Caco-2 (cell line): ENCODE measurements around the gene TRIM52. TPM values are rescaled to one million over a fixed set of nuclear protein-coding genes. Genes with fewer than 3 reads are reported as not detected.

Experiments
- BruUV-seq: library from RNA; stranded (reverse); fragments of 400-500 nt; replicated peaks from 2 replicates; lab custom pipeline; 2021; lab: Mats Ljungman, UMichigan
- CTCF ChIA-PET: fragments of 300-600 bp; sonication (Branson Sonifier 250); formaldehyde crosslinking; loops from one replicate; lab custom pipeline; 2022; ENCODE audit warnings: antibody characterized with exemption; lab: Charles Lee
- POLR2A ChIA-PET: fragments of 300-600 bp; sonication (Branson Sonifier 250); formaldehyde crosslinking; loops from one replicate; lab custom pipeline; 2022; ENCODE audit warnings: antibody characterized with exemption; lab: Charles Lee
- DNase-seq, 2 experiments: peaks; one replicate each; pipeline versions ENCODE4 v3.0.0 to v3.0.0-alpha.2; 2020 to 2022
- H3K27me3 ChIP-seq: replicated peaks from 2 replicates; pipeline ENCODE4 v1.6.0; 2011; ENCODE audit warnings: low read length; ENCODE audit not compliant: control insufficient read depth, insufficient read depth
- H3K36me3 ChIP-seq: 2 replicates; pipeline ENCODE4 v1.5.1; 2011; ENCODE audit warnings: low read length; ENCODE audit not compliant: control insufficient read depth, insufficient read depth
- H3K4me1 ChIP-seq: fragments of 250-450 bp; sonication (Bioruptor Pico); 2 replicates; pipeline ENCODE4 v1.5.1; 2020; ENCODE audit warnings: mild to moderate bottlenecking
- H3K4me3 ChIP-seq: 2 replicates; pipeline ENCODE4 v1.5.1; 2011; ENCODE audit warnings: low read depth, mild to moderate bottlenecking, control low read depth, low read length
- H3K9me3 ChIP-seq: fragments of 250-450 bp; sonication (Bioruptor Pico); 2 replicates; pipeline ENCODE4 v1.5.1; 2020; ENCODE audit warnings: mild to moderate bottlenecking, moderate library complexity
- H3K27ac Mint-ChIP-seq: one replicate; pipeline ENCODE4 v1.8.0; 2022; ENCODE audit warnings: mixed read lengths; ENCODE audit not compliant: unreplicated experiment
- H3K27me3 Mint-ChIP-seq: one replicate; pipeline ENCODE4 v1.8.0; 2022; ENCODE audit warnings: mixed read lengths; ENCODE audit not compliant: insufficient read depth, unreplicated experiment
- H3K36me3 Mint-ChIP-seq: one replicate; pipeline ENCODE4 v1.8.0; 2022; ENCODE audit warnings: mild to moderate bottlenecking, mixed read lengths; ENCODE audit not compliant: insufficient read depth, unreplicated experiment
- H3K4me1 Mint-ChIP-seq: one replicate; pipeline ENCODE4 v1.8.0; 2022; ENCODE audit warnings: low read depth, mixed read lengths; ENCODE audit not compliant: unreplicated experiment
- H3K4me3 Mint-ChIP-seq: one replicate; pipeline ENCODE4 v1.8.0; 2022; ENCODE audit warnings: mild to moderate bottlenecking, moderate library complexity, mixed read lengths; ENCODE audit not compliant: unreplicated experiment
- H3K9me3 Mint-ChIP-seq: one replicate; pipeline ENCODE4 v1.8.0; 2022; ENCODE audit warnings: mixed read lengths; ENCODE audit not compliant: unreplicated experiment
- CTCF ChIP-seq, 2 experiments: fragments of 200-600 bp in 1 of 2; IDR thresholded peaks; 1 replicate in 1 of 2; 2 replicates in 1 of 2; pipeline versions ENCODE4 v1.5.1 to v1.8.0; 2011 to 2022; ENCODE audit warnings: antibody characterized with exemption in 1 of 2, control low read depth in 1 of 2, inconsistent platforms in 1 of 2, low read depth in 1 of 2, low read length in 1 of 2, mild to moderate bottlenecking in 1 of 2, moderate library complexity in 1 of 2; ENCODE audit not compliant: insufficient read depth in 1 of 2, severe bottlenecking in 1 of 2, unreplicated experiment in 1 of 2
- intact Hi-C: fragments of 100-400 bp; cut with micrococcal nuclease; formaldehyde crosslinking; loops from one replicate; pipeline ENCODE4 v1.10.0; 2022; ENCODE audit not compliant: unreplicated experiment
- total RNA-seq: library from RNA; stranded (reverse); gene quantifications from 2 replicates; pipeline ENCODE4 v1.2.3, GENCODE V29; 2022

Gene TRIM52
- total RNA-seq, 1 experiment from 2014 or later, result 11.9 TPM

GRCh38 chr5:181222630-181223057 is 38.3 kb downstream of the TRIM52 start:
- no peaks in the 10 kb centered on the region for H3K4me1 ChIP-seq
- no peaks in the 10 kb centered on the region for H3K36me3 ChIP-seq
- ChIA-PET POLR2A (interaction anchor here (1.0 kb wide), 1 partner anchor 38 kb away, joined by 3 read pairs; no protein-coding TSS in a partner anchor), CTCF (interaction anchor here (0.6 kb wide), 2 partner anchors 12 to 31 kb away, joined by 3 to 8 read pairs; no protein-coding TSS in a partner anchor)
- peaks cover 41% of the 10 kb centered on the region for H3K4me1 Mint-ChIP-seq
- intact Hi-C loops, result loop anchor here (1.0 kb wide), 6 partner anchors 13 to 39 kb away; partner anchors contain the start of gene TRIM52
- H3K4me3 ChIP-seq, result peak overlapping the region; percentile 93
- no peaks in the 10 kb centered on the region for H3K9me3 Mint-ChIP-seq
- TF ChIP-seq CTCF (IDR thresholded peaks at IDR 0.05; ENCODE audit: insufficient read depth in 1 of 2, low read depth in 1 of 2, low read length in 1 of 2, severe bottlenecking in 1 of 2, unreplicated experiment in 1 of 2), result no peak
- H3K27ac Mint-ChIP-seq, result peak overlapping the region; percentile 99
- DNase-seq, result no peak
- H3K9me3 ChIP-seq, result no peaks in the 10 kb centered on the region
- peaks cover 8% of the 10 kb centered on the region for H3K27me3 Mint-ChIP-seq
- peak overlapping the region; percentile 86 for H3K4me3 Mint-ChIP-seq
- H3K27me3 ChIP-seq, result no peaks in the 10 kb centered on the region
- no TSS peak for BruUV-seq
- peaks cover 43% of the 10 kb centered on the region for H3K36me3 Mint-ChIP-seq

- H3K4me1 ChIP-seq, result no peaks in the 10 kb centered on the region
- ChIA-PET CTCF (interaction anchor here (0.6 kb wide), 1 partner anchor 30 kb away, joined by 8 read pairs; no protein-coding TSS in a partner anchor), POLR2A (interaction anchor here (1.0 kb wide), 1 partner anchor 37 kb away, joined by 3 read pairs; no protein-coding TSS in a partner anchor)
- Mint-ChIP-seq H3K36me3 (peaks cover 48% of the 10 kb centered on the region), H3K4me3 (peak overlapping the region; percentile 86), H3K4me1 (peaks cover 44% of the 10 kb centered on the region), H3K9me3 (no peaks in the 10 kb centered on the region), H3K27ac (peak overlapping the region; percentile 99), H3K27me3 (peaks cover 8% of the 10 kb centered on the region)
- intact Hi-C loops, result loop anchor here (1.0 kb wide), 1 partner anchor 31 kb away; no protein-coding TSS in a partner anchor
- no peaks in the 10 kb centered on the region for H3K9me3 ChIP-seq
- TF ChIP-seq CTCF (IDR thresholded peaks at IDR 0.05; ENCODE audit: insufficient read depth in 1 of 2, low read depth in 1 of 2, low read length in 1 of 2, severe bottlenecking in 1 of 2, unreplicated experiment in 1 of 2), result no peak
- no peaks in the 10 kb centered on the region for H3K27me3 ChIP-seq
- peak overlapping the region; percentile 93 for H3K4me3 ChIP-seq
- H3K36me3 ChIP-seq, result no peaks in the 10 kb centered on the region
- DNase-seq, result peak; percentile 97
- TSS peak; percentile 71 for BruUV-seq
Observed at GRCh38 chr5:181221792-181222629, 38.9 kb downstream of the TRIM52 start.

DNA sequence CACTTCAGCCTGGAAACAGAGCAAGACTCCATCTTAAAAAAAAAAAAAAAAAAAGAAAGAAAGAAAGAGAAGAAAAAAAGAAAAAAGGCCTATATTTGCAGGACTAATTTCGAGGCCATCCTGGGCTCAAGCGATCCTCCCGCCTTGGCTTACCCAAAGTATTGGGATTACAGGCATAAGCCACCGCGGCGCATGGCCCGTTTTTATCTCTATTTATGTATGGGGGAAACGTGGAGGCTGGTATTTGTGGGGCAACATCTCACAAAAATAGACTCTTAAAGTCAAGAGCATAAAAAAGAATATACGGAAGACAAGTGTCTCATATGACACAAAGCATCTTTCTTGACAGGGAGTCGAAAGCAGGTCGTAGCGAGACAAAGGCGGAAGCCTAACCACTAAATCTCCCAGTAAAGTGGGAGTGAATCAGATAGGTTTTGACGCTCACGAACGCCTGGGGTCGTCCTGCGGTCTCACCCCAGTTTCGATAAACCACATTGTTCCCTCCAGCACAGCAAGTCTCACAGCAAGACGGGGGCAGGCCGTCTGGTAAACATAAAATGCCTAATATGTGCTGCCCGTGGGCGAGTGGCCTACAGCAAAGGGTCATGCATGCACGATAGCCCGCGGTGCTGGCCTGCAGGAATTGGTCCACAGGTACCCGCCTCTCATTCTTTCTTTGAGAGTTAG is 39.7 kb downstream of the TRIM52 start:
- no peak for DNase-seq
- Histone ChIP-seq H3K36me3 (no peaks in the 10 kb centered on the region), H3K27me3 (no peaks in the 10 kb centered on the region), H3K4me3 (peak overlapping the region; percentile 93), H3K9me3 (no peaks in the 10 kb centered on the region), H3K4me1 (0 out of 2 replicates have a peak, but pooled peaks cover under 1% of the 10 kb centered on the region)
- peak overlapping the region; percentile 99 for H3K27ac Mint-ChIP-seq
- H3K4me3 Mint-ChIP-seq, result peak overlapping the region; percentile 86
- BruUV-seq, result no TSS peak
- H3K9me3 Mint-ChIP-seq, result no peaks in the 10 kb centered on the region
- intact Hi-C loops, result no loop called here
- peaks cover 52% of the 10 kb centered on the region for H3K36me3 Mint-ChIP-seq
- ChIA-PET POLR2A (no interaction called here), CTCF (no interaction called here)
- peaks cover 44% of the 10 kb centered on the region for H3K4me1 Mint-ChIP-seq
- peaks cover 8% of the 10 kb centered on the region for H3K27me3 Mint-ChIP-seq
- TF ChIP-seq CTCF (IDR thresholded peaks at IDR 0.05; ENCODE audit: insufficient read depth in 1 of 2, low read depth in 1 of 2, low read length in 1 of 2, severe bottlenecking in 1 of 2, unreplicated experiment in 1 of 2), result no peak
